Heart left ventricle (tissue), 16 donors: Measurements from ENCODE around the gene ZNF573. TPM values are rescaled to one million over a fixed set of nuclear protein-coding genes. Genes with fewer than 3 reads are reported as not detected.
A peak's percentile ranks its signal among the peaks of the same experiment; 100 is the strongest.

Source experiments
- ATAC-seq, 4 donors: fragments of 200-7000 bp; cut with Tn5 transposase; one replicate each; pipeline ENCODE4 v1.9.1; 2020 to 2022; ENCODE audit warnings: moderate library complexity in 4 of 4, mild to moderate bottlenecking in 3 of 4, moderate number of reproducible peaks in 1 of 4
- DNase-seq, 5 donors: peaks; one replicate each; pipeline ENCODE4 v3.0.0-alpha.2; 2020
- H3K27ac ChIP-seq, 12 donors: fragments of 200-600 bp; sonication (generic) in 4 of 12; one replicate each; pipeline versions ENCODE4 v1.5.0 to v1.8.0; 2016 to 2022; ENCODE audit warnings: mild to moderate bottlenecking in 2 of 12
- H3K27me3 ChIP-seq, 9 donors: fragments of 200-600 bp; sonication (generic) in 2 of 9; one replicate each; pipeline versions ENCODE4 v1.5.1 to v1.8.0; 2016 to 2022; ENCODE audit warnings: mild to moderate bottlenecking in 3 of 9
- H3K36me3 ChIP-seq, 9 donors: fragments of 200-600 bp; sonication (generic) in 2 of 9; one replicate each; pipeline versions ENCODE4 v1.5.0 to v1.8.0; 2018 to 2022; ENCODE audit warnings: mild to moderate bottlenecking in 2 of 9
- H3K4me1 ChIP-seq, 12 donors: fragments of 200-600 bp; sonication (generic) in 4 of 12; one replicate each; pipeline versions ENCODE4 v1.5.0 to v1.8.0; 2016 to 2022; ENCODE audit warnings: mild to moderate bottlenecking in 3 of 12
- H3K4me3 ChIP-seq, 12 donors: fragments of 200-600 bp; sonication (generic) in 4 of 12; one replicate each; pipeline versions ENCODE4 v1.5.0 to v1.8.0; 2017 to 2022; ENCODE audit warnings: mild to moderate bottlenecking in 9 of 12, moderate library complexity in 4 of 12
- H3K9me3 ChIP-seq, 12 donors: fragments of 200-600 bp; sonication (generic) in 4 of 12; one replicate each; pipeline versions ENCODE4 v1.5.0 to v1.8.0; 2016 to 2022; ENCODE audit warnings: mild to moderate bottlenecking in 1 of 12
- POLR2A ChIP-seq, 2 donors: fragments of 450-650 bp; IDR thresholded peaks; one replicate each; pipeline ENCODE4 v1.6.1; 2017; ENCODE audit warnings: antibody characterized with exemption in 2 of 2, mild to moderate bottlenecking in 2 of 2, moderate library complexity in 2 of 2
- WGBS, 4 donors: extraction: QIAGEN DNeasy Blood & Tissue Kit in 2 of 4; methylation state at CpG; one replicate each; pipeline versions ENCODE4 v1.1.5 to v1.1.7; 2013 to 2018; 5-methylcytosine and 5-hydroxymethylcytosine counted together
- intact Hi-C, 10 donors: fragments of 100-400 bp; cut with DNase I; formaldehyde crosslinking; loops; one replicate each; pipeline versions ENCODE4 v1.11.1 to v1.14.2; 2022
- polyA plus RNA-seq, 2 donors: library from polyadenylated mRNA; stranded (reverse); fragments of 200-250 nt; gene quantifications; one replicate each; pipeline ENCODE4 v1.2.3, GENCODE V29; 2013
- total RNA-seq, 9 donors: library from RNA; depleted of rRNA in 2 of 9; stranded (reverse); fragments of >200 nt in 2 of 9; fragmentation: NEBNext Ultra II Directional in 3 of 9; extraction: Animal tissue kit (Norgen Biotek cat#: 25700) in 3 of 9; gene quantifications; one replicate each; pipeline versions ENCODE4 v1.1.0 to v1.2.4, GENCODE V29; 2016 to 2023
- TF ChIP-seq, protein P1 (sequence below), 12 donors: fragments of 200-600 bp; sonication (generic) in 4 of 12; IDR thresholded peaks; one replicate each; pipeline versions ENCODE4 v1.5.0 to v1.8.0; 2018 to 2022; ENCODE audit warnings: antibody characterized with exemption in 12 of 12, mild to moderate bottlenecking in 5 of 12
- donor health status: ischemic (EF 13 %, LVEDD 7.1; RV severe dilation, severe dysfunction).
- donor health status: healthy with polysubstance abuse.
- donor health status: DM: no; HTN: yes; CAD: no.
- donor health status: DM: no; HTN: no; CAD: no.
- donor health status: ischemic (EF 25% LVEDD 6.9; RV normal size, moderate dysfunction).
- donor health status: ischemic (EF 25% LVEDD 5.7; RV mildly dilated, moderate dysfunction).
- donor health status: healthy.
- donor health status: DM: yes; HTN: yes; CAD: no.
- donor health status: ischemic (EF 35%, LVEDD 5.7; RV mildly dilated, moderate dysfunction).
- donor health status: nonischemic (EF 11% LVEDD 7.7; RV severe dilation, severe dysfunction).
- donor health status: DM: yes; HTN: yes; CAD: no.
- donor health status: PGD.
- donor health status: ischemic (EF 29% LVEDD 5.4; RV normal size, mild dysfunction).
- donor health status: nonischemic (EF 23%, LVEDD 6.1; RV moderate dilation, normal function).

The ZNF573 gene
- total and polyA plus RNA-seq, 11 donors: 2.7 to 13.1 (median 6.8) TPM

DNA sequence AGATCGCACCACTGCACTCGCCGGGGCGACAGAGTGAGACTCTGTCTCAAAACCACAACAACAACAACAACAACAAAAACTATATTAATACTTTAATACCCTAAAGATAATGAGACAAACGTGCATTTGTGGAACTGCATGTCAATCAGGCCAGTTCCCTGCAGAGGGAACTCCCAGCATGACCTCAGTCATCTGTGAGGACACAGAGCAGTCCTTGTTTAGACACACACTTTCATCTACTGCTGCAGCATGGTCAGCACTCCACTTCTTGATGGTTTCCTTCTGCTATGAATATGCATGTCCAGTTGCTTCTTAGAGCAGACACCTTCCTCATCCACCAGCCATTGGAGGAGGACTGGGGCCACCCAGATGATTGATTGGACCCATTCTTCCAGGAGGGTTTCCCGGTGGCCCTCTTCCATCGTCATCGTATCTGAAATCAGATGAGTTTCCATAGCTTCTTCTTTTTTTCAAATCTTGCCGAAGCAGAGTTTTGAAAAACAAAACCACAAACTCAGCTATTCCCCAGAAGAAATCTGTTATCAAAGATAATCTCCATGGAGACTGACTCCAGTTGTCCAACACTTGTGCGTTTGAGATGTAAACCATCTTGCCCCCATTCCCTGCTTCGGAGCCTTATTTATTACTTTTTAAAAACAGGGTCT lies 86.3 kb downstream of the ZNF573 start:
- WGBS, 4 donors: 74 to 75% (median 74%) methylated on average over 11 of the region's 11 CpGs
- H3K36me3 ChIP-seq: peaks cover 0 to 17% (median 10%) of the 10 kb centered on the region in 9 donors
- peaks cover 0 to 16% (median 8%) of the 10 kb centered on the region in 12 donors for H3K4me1 ChIP-seq
- peak overlapping the region in 4 of 12 donors; percentile 58 to 84 (median 70) for H3K4me3 ChIP-seq
- intact Hi-C loops: loop anchor here in 3 of 10 donors (1.0 to 10.0 kb wide), 4 partner anchors 36 to 99 kb away; partner anchors contain the start of genes ZFP30 (in 2 of the 3), ZNF540 (in 2 of the 3) and ZNF571 (in 2 of the 3)
- ATAC-seq (no peak), DNase-seq (no peak)
- peak overlapping the region in 1 of 12 donors; percentile 88 for H3K27ac ChIP-seq
- no peaks in the 10 kb centered on the region for H3K27me3 ChIP-seq
- peaks cover 0 to 26% (median 0%) of the 10 kb centered on the region in 12 donors for H3K9me3 ChIP-seq
- TF ChIP-seq, protein P1, sequence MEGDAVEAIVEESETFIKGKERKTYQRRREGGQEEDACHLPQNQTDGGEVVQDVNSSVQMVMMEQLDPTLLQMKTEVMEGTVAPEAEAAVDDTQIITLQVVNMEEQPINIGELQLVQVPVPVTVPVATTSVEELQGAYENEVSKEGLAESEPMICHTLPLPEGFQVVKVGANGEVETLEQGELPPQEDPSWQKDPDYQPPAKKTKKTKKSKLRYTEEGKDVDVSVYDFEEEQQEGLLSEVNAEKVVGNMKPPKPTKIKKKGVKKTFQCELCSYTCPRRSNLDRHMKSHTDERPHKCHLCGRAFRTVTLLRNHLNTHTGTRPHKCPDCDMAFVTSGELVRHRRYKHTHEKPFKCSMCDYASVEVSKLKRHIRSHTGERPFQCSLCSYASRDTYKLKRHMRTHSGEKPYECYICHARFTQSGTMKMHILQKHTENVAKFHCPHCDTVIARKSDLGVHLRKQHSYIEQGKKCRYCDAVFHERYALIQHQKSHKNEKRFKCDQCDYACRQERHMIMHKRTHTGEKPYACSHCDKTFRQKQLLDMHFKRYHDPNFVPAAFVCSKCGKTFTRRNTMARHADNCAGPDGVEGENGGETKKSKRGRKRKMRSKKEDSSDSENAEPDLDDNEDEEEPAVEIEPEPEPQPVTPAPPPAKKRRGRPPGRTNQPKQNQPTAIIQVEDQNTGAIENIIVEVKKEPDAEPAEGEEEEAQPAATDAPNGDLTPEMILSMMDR (IDR thresholded peaks at IDR 0.05): no peak
- no peak for TF ChIP-seq POLR2A (IDR thresholded peaks at IDR 0.05)

DNA sequence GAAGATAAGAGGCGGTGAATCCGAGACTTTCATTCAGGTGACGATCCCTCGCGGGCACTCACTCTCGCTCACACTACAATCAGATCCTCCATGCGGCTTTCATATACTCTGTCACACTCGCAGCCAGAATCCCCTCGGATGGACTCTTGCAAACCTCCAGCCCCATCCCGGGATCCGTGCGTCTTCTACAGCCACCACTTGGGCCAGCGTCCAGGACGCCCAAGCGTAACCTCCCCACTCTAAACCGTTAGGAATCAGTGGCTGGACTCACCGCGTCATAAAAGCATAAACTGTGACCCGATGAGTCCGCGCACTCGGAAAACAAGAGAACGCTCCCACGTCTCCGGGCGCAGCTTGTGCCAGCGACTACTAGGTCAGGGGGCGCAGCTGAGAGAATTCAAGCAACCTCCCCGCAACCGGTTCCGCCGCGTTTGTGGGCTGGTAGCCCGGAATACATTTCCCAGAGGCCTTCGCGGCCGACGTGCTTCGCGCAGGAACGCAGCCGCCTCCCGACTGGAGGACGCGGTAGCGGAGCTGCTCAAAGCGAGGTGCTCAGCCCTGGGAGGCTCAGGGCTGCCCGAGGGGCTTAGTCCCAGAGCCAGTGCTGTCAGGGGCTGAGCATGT lies 87.4 kb downstream of the ZNF573 start:
- ATAC-seq (peak; percentile 93 to 98 (median 98)), DNase-seq (peak; percentile 87 to 93 (median 91))
- peaks cover 0 to 10% (median 4%) of the 10 kb centered on the region in 9 donors for H3K36me3 ChIP-seq
- peaks cover 0 to 15% (median 0%) of the 10 kb centered on the region in 12 donors for H3K9me3 ChIP-seq
- H3K27me3 ChIP-seq: no peaks in the 10 kb centered on the region
- TF ChIP-seq, protein P1 (IDR thresholded peaks at IDR 0.05): peak in 5 of 12 donors; percentile 18 to 37 (median 32)
- TF ChIP-seq POLR2A (IDR thresholded peaks at IDR 0.05): peak in 1 of 2 donors; percentile 64
- peak overlapping the region; percentile 27 to 93 (median 82) for H3K27ac ChIP-seq
- H3K4me1 ChIP-seq: peaks cover 0 to 16% (median 8%) of the 10 kb centered on the region in 12 donors
- peak overlapping the region; percentile 53 to 84 (median 69) for H3K4me3 ChIP-seq
- intact Hi-C loops: loop anchor here in 3 of 10 donors (1.0 to 10.0 kb wide), 4 partner anchors 35 to 98 kb away; partner anchors contain the start of genes ZFP30 (in 2 of the 3), ZNF540 (in 2 of the 3) and ZNF571 (in 2 of the 3)
- 0 to 1% (median 1%) methylated on average over 36 to 48 of the region's 48 CpGs for WGBS, 4 donors

Other genes starting within 250 kb of the ZNF573 start
- 1 to 10 TPM; 2.1 to 3.3 (median 2.7) TPM for gene ZNF571, start 184.8 kb downstream of the ZNF573 start, total RNA-seq
- gene ZNF571, start 184.8 kb downstream of the ZNF573 start, polyA plus RNA-seq: 1 to 10 TPM; 1.3 to 1.8 TPM
- 1 to 10 TPM; 1.4 to 8.2 (median 5.0) TPM for gene ZNF540, start 184.7 kb downstream of the ZNF573 start, total RNA-seq
- gene ZNF540, start 184.7 kb downstream of the ZNF573 start, polyA plus RNA-seq: 1 to 10 TPM; 3.8 to 5.0 TPM
- gene ZFP30, start 124.1 kb downstream of the ZNF573 start, total RNA-seq: 10 to 100 TPM in 1 of 9 donors, 1 to 10 TPM in 8; 3.8 to 12.5 (median 7.5) TPM
- gene ZFP30, start 124.1 kb downstream of the ZNF573 start, polyA plus RNA-seq: 1 to 10 TPM; 3.4 to 3.6 TPM
- 1 to 10 TPM; 4.5 to 7.9 (median 6.0) TPM for gene ZNF607, start 59.8 kb downstream of the ZNF573 start, total RNA-seq
- 1 to 10 TPM; 1.8 to 3.0 TPM for gene ZNF607, start 59.8 kb downstream of the ZNF573 start, polyA plus RNA-seq
- gene WDR87, start 127.0 kb upstream of the ZNF573 start, total RNA-seq: not detected
- not detected for gene WDR87, start 127.0 kb upstream of the ZNF573 start, polyA plus RNA-seq
- 10 to 100 TPM in 4 of 9 donors, 1 to 10 TPM in 5; 6.3 to 22.9 (median 9.4) TPM for gene SIPA1L3, start 127.6 kb upstream of the ZNF573 start, total RNA-seq
- 1 to 10 TPM; 4.7 to 8.5 TPM for gene SIPA1L3, start 127.6 kb upstream of the ZNF573 start, polyA plus RNA-seq